HUDEP-2 (cell line): ENCODE measurements around the gene FANCC.
A peak's percentile ranks its signal among the peaks of the same experiment; 100 is the strongest.

Source experiments
- DNase-seq, 76 experiments: peaks; one replicate each; lab custom pipeline; 2025; ENCODE audit not compliant: unreplicated experiment in 76 of 76; lab: John Stamatoyannopoulos, UW

FANCC gene

DNA sequence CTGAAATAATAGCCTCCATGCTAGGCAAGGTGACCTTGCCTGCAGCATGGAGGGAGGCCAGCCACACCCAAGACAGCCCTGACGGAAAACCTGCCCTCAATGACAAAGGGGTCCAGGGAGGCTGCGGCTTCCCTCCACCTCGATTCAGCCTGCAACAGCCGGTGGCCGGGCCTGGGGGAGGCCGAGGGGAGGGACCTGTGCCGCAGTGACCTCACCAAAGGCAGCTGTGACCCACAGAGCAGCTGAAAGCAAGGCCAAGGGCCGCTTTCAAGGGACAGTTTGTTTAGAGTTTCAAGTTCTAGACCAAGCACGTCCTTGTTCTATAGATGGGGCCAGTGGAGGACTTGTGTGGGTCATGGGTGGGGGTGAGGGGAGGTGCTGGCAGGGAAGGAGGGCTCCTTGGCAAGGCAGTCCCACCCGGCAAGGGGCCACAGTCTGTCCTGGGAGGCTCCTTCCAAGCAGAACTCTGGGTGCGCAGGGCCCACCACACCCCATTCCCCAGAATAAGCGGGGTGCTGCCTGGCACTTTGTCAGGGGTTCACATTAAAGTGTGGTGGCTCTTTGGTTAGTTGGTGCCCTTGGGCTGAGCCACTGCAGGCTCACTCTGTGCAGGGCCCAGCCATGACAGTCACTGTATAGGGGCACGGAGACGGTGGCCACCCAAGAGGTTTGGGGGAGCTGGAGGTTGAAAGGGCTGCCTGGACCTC is 226.5 kb downstream of the FANCC start:
- DNase-seq = no peak

DNA sequence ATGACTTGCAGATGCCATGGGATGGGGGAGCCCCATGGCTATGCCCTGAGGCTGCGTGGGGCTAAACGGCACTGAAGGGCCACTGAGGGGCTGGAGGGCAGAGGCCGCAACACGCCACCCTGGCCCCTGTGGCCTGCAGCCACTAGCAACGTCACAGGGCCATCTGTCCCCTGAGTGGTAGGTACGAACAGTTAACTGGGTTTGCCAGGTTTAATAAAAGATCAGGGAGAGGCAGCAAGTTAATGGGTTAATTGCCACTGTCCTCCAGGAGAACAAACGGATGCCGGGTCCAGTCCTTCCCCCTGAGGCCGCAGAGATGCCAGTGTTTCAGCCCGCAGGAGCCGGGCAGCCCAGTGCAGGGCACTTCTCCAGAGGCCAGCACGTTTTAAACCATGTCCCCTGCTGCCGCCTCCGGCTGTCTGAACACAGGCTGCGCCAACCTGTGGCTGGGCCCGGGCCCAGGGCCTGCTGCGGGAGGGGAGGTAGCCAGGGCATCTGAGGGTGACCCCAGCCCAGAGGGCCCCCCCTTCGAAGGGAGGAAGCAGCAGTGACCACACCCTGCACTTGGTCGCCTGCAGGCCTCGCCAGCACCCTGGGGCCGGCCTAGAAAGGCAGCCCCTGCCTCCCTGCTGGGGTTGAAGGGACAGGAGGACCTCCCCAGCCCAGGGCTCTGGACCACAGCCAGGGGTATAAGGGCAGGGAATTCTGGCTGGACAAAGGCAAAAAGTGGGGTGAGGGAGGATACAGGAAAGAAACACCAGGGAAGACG is 227.3 kb downstream of the FANCC start:
- no peak for DNase-seq

DNA sequence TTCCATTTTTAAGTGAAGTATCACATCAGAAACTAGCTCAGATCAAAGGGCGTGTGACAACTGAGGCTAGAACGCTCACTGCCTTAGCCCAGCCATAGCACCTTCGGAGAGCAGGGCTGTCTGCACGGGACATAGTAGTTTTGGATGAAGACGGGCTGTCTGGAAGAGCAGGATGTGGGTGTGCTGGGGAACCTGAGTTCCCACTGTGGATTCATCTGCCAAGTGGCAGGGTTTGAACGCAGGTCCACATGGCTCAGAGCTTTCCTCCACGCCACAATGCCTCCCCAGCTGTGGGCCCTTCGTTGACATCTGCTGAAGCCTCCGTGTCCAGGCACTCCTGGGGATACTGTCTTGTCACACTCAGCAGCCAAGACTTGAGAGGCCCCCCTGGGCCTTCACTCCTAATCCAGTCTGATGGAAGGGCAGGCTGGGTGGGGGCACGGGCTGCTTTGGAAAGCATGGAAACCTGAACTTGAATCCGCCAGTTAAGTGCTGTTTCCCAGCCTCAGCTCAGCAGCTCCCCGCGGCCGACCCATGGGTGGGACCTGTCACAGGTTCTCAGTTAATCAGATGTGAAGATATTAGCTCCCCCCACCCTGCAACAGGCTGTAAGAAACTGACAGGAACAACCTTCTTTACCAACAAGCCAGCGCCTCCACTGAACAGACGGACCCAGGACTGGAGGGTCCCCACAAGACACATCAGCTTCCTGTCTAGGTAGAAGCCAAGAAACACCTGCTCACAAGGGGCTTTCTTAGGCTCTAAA is 228.1 kb downstream of the FANCC start:
- no peak for DNase-seq

DNA sequence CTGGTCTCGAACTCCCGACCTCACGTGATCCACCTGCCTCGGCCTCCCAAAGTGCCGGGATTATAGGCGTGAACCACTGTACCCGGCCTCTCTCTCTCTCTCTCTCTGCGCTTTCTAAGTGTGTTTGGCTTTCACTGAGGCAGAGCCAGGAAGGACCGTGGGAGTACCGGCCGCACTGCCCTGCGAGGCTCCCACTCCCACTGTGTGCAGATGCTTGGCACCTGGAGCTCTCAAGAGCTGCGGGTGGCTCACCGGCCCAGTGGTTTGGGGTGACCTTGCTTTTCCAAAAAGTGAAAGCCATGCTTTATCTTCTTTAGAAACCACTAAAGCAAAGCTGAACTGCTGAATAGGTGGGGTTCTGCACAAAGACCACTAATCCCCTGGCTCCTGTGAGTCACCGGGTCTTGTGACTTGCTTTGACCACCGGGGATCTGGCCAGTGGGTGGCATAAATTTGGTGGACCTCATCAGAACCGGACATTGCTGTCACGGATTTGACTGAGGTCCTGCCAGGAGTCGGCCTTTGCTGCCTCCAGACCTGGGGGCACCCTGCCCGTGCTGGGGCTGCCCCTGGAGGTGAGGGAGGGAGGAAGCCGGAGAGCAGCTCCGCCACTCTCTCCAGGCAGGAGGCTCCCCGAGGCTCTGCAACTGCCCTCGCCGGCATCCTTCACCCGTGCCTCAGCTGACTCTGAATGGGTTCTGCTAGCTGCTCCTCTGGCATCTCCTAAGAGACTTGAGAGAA is 228.9 kb downstream of the FANCC start:
- no peak for DNase-seq

DNA sequence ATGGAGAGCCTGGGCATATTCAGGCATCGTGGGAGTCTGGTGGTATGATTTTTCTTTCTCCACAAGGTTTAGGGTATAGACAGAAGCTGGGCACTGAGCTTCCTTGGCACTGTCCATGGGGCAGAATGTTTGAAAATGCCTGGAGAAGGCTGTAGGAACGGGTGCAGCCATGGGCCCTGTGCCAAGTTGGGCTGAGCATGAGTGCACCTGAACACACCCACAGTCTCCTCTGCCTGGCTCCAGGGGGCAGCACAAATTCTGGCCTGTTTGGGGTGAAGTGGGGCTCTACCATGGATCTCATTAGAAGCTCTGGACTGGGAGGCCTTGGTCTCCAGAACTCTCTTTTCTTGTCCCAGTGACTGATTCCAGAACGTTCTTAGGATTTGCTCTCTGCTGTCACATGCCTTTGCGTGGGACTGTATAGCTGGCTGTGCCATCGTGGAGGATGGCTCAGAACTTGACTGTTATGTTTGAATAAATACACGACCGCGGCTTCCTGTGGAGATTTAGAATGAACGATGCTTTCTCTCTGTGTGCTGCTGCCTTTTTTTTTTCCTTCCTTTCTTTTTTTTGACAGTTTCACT is 229.8 kb downstream of the FANCC start:
- DNase-seq = peak in 8 of 76 experiments; percentile 4 to 20 (median 12)

DNA sequence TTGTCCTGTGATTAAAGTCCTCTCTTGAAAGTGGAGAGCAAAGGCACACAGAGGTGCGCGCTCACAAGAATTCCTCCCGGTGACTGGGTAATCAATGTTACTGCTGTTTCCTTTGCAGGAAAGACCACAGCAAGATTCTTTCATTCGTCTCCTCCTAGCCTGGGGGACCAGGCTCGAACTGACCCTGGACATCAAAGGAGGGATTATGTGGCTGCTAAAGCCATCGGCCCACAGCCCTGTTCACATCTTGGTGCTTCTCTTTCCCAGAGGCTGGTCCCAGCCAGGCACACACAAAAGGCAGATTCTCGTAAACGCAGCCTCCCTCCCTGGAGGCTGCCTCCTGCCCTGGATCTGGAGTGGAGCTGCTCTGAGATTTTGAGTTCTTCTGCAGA is 230.9 kb downstream of the FANCC start:
- DNase-seq = no peak

DNA sequence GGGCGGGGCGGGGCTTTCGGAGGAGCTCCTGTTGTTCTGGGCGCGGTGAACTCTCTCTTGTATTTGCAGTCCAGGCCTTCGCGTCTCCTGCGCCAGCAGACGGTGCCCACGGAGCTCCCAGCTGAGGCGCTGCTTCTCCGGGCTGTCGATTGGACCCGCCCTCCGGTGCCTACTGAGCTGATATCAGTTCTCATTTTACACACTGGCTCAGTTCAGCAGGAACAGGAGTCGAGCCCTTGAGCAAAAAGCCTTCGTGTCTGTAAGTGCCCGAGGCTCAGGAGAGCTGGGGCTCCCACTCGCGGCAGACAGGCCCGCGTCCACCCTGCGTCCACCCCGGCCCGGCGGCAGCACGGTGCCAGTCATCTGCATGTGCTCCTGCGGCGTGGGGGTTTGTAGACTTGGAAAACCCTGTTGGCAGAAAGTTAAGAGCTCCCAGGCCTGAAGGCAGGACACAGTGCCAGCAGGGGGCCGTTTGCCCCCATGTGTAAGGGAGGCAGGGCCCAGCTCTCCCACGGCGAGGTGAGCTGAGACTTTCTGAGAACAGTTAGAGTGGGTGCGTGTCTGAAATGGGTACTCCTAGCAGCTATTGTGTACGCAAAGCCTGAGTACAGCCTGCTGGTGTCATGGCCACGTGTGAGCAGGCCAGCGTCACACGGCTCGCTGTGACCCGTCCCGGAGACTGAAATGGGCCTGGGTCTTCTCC is 231.5 kb downstream of the FANCC start:
- no peak for DNase-seq

DNA sequence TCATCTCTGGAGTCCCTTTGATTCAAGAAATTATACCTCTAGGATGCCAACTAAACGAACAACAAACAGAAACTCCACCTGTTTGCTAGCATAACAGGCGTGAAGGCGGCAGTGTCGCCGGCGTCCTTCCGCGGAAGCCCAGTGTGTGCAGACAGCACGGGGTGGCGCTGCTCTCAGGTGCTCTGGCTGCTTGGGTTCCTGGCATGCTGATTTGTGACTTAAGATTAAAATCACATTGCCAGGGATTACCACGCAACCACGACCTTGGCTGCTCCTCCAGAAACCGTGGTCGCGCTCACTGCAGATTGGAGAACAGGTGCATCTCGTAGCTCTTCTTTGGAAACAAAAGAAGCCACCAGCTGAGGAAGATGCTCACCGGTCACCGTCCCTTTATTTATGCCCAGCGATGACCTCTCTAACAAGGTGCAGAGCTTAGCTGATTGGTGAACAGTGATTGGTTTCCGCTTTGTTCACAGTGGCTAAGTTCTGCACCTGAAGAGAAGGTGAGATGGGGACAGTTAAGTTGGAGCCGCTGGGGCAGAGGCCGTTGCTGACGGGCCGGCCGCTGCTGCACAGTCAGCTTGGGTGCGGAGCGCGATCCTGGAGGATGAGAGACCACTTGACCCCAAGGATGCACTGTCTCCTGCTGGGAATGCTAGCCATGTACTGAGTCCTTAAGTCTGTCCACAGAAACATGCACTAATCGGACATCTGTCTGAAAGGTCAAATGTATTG is 232.3 kb downstream of the FANCC start:
- DNase-seq = no peak

DNA sequence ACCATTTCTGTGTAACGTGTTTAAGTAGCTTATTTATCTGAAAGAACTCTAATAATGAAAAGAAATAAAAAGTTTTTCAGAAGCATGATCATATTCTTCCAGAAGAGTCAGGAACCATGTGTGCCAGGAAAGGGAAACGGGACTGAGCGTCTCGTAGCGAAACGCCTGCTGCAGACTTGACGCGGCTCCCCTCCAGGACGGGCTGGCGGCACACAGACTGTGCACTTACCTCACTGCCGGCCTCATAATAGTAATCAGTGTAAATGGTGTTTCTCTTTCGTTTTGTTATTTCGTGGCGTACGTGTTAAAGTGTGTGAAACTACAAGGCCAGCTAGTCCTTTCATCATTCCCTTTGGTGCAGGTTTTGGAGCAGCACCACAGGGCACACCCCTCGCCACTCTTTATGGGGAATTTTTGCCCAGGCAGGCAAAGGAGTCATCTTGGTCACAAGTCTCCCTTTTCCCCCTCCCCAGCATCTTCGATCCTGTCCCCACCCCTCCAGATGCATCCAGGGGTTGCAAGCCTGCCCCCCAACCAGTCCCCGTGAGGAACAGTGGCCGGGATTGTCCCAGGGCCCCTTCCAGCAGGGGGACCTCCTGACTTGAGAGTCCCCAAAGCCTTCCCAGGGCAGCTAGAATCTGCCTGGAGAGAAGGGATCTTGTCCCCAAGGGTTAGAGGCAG is 233.1 kb downstream of the FANCC start:
- no peak for DNase-seq

DNA sequence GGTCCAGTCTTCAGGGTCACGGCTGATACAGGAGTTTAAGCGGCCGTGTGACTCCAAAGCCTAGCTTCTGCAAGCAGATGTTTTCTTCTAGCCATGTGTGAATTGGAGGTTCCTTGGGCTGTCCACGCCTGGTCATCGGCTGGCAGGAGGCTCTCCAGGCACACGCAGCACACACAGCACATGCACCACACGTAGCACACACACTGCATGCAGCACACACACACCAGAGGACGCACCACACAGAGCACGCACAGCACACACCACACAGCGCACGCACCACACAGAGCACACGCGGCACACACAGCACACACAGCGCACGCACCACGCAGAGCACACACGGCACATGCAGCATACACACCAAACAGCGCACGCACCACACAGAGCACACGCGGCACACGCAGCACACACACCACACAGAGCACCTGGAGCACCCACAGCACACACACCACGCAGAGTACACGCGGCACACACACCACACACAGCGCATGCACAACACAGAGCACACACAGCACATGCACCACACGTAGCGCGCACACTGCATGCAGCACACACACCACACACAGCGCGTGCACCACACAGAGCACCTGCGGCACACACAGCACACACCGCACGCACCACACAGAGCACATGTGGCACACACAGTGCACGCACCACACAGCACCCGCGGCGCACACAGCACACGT is 234.3 kb downstream of the FANCC start:
- DNase-seq = no peak

DNA sequence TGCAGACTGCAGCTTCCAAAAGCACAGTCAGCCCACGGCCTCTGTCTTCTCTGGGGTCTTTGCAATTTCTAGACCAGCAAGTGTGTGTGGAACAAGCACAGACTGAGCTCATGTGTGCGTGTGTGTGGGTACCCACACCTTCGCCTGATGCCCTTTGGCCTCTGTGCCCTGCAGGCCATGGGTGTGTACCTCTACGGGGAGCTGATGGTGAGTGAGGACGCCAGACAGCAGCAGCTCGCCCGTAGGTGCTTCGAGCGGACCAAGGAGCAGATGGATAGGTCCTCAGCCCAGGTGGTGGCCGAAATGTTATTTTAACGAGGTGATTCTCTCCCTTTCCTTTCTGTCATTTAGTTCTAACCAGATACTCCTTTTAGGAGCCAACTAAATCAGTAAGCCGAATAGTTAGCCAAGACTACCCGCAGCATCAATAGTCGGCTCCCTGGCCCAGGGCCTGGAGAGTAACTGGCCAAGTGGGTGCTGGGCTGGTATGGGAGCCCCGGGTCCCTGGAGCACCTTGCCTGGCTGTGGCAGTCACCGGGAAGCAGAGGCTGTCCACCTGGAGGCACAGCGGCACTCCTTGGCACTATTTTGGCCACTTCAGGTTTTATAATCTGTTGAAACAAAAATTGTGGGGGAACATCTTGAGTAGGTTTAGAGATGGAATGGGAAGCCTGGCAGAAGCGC is 235.0 kb downstream of the FANCC start:
- no peak for DNase-seq

DNA sequence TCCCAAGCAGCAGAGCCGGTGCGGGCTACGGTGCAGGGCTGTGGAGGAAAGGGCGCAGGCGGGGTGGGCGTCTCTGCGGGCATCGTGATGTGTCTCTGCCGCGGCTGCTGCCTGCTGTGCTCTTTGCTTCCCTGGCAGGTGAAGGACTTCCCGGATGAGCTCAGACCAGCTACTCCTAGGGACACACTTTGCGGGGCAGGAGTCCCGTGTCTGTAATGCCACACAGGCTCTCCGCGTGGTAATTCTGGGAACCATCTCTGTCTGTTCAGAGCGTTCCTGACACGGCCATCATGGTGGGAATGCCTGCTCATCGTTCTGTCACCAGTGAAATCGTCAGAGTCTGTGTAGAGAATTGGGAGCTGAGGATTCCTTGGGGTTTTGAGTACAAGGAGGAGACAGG is 235.5 kb downstream of the FANCC start:
- DNase-seq = no peak

DNA sequence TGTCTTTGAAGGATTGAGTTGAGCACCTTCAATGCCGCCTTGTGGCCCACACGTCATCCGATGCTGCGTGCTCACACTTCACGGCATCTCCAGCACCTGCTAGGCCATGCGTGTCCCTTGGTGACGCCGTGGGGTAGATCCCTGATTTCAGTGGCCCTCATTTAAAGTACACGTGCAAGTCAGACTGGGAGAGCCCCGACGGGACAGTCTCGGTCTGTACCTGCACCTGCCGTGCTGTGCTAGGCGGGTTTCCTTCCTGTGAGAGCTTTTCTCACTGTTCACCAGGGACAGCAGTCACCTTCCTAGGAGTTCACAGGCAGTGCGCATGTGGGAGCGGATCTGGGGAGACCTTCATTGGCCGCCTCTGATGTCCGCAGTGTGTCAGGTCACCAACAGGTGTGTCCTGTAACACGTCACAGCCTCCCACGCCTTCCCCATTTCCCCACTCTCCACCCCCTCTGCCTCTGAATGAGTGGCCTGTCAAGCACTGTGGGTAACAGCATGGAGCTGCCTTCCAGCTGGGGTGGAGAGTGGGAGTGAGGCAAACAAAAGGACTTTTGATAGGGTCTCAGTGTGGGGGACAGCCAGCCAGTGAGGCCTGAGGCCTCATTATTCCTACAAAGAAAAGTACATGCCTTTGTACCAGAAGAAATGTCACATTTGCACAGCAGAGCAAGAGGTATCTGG is 236.4 kb downstream of the FANCC start:
- no peak for DNase-seq

DNA sequence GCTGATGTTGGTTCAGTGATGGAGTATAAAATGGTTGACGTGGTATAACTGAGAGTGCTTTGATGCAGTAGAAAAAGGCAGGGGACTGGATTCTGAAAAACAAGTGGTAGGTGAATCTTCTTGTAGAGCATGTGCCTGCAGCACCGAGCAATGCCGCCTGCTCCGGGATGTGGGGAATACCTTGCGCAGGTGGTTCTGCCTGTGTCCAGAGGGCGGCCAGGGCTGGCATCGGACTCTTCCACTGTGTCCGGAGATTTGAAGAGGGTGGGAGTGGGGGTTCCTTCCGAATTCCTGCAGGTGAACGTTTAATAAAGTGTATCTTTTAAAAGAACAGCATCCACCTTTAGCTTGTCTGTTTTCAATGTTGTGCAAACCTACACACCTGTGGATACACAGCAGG is 238.0 kb downstream of the FANCC start:
- no peak for DNase-seq

DNA sequence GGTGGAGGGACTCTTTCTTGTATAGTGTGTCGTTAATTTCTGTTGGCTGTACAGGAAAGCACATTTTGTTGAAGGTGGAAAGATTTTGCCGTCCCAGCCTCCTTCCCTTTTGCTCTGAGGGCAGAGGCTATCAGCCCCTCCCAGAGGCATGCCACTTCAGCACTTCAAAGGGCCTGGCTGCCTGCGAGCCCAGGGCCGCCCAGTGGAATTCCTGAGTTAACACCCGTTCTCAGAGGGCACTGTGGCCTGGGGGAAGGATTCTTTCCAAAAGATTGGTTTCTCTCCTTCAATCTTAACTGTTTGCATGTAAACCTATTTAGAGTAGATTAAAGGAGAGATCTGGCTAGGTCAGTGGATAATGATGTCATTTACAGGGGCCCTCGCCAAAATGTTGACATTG is 238.6 kb downstream of the FANCC start:
- DNase-seq = no peak

DNA sequence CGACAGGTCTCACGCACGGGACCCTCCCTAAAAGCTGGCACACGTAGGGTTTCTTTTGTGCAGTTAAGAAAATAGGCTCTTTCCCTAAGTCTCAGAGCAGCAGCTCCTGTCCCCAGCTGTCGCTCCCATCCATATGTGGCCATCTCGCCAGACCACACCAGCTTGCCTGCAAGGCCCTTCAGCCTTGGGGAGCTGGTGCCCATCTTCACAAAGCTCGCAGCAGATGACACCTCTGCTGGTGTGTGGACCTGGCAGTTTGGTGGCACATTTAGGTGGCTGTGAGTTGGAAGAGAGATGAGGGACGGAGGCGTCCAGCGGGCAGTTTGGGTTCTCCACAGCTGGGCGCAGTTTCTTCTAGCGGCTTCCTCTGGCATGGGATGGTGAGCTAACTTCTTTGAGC is 239.0 kb downstream of the FANCC start:
- no peak for DNase-seq

DNA sequence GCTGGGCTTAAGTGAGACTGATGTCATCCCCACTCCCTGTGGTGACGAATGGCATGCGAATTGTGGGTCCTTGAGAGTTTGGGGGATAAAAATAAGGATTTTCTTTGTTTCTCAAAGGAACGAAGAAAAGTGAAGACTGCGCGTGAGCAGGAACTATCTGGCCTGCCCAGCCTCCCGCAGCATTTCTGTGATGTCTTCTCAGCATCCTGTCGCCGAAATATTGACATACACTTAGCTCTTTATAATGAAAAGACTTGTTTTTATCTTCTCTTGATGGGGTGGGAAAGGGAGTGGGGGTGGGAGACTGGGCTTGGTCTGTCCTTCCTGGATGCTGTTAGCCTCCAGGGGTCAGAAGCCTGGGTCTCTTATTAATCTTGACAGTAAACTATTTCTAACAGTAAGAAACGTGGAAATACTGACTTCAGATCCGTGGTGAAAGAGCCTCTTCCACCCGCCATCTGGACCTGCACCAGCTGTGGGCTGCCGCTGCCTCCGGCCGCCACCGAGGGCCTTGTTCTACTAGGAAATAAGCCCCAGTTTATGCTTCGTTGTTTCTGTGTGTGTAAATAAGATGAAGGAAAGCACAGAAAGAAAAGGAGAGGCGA is 239.6 kb downstream of the FANCC start:
- DNase-seq = no peak
